HG03039 (cell line): Measurements from ENCODE around the gene ST6GAL1.

ENCODE experiments used
- ATAC-seq: cut with Tn5 transposase; IDR thresholded peaks from one replicate; pipeline ENCODE4 v1.9.1; 2021; ENCODE audit warnings: mild to moderate bottlenecking, moderate library complexity; ENCODE audit not compliant: unreplicated experiment

Gene ST6GAL1

GRCh38 chr3:187072102-187072501, 141.8 kb downstream of the ST6GAL1 start:
- no peak for ATAC-seq

- no peak for ATAC-seq
Measured at GRCh38 chr3:187072511-187072910, 142.2 kb downstream of the ST6GAL1 start.

GRCh38 chr3:187073581-187074098, 143.3 kb downstream of the ST6GAL1 start:
- ATAC-seq: no peak

- ATAC-seq: no peak
Measured at GRCh38 chr3:187074846-187075245, 144.5 kb downstream of the ST6GAL1 start.

GRCh38 chr3:187076297-187076696, 146.0 kb downstream of the ST6GAL1 start:
- no peak for ATAC-seq

GRCh38 chr3:187077085-187077484, 146.8 kb downstream of the ST6GAL1 start:
- ATAC-seq: no peak

- ATAC-seq: no peak
Measured at GRCh38 chr3:187077537-187077936, 147.2 kb downstream of the ST6GAL1 start.

GRCh38 chr3:187079090-187080022, 149.0 kb downstream of the ST6GAL1 start:
- ATAC-seq: no peak

- no peak for ATAC-seq
Measured at GRCh38 chr3:187080799-187081450, 150.6 kb downstream of the ST6GAL1 start.

GRCh38 chr3:187082758-187083375, 152.5 kb downstream of the ST6GAL1 start:
- ATAC-seq: no peak

- ATAC-seq: no peak
Measured at GRCh38 chr3:187084126-187084525, 153.8 kb downstream of the ST6GAL1 start.

- no peak for ATAC-seq
Measured at GRCh38 chr3:187084580-187084979, 154.3 kb downstream of the ST6GAL1 start.

GRCh38 chr3:187085021-187085666, 154.8 kb downstream of the ST6GAL1 start:
- ATAC-seq: no peak

GRCh38 chr3:187085933-187086332, 155.6 kb downstream of the ST6GAL1 start:
- ATAC-seq: no peak

GRCh38 chr3:187086831-187087230, 156.5 kb downstream of the ST6GAL1 start:
- ATAC-seq: no peak

- no peak for ATAC-seq
Measured at GRCh38 chr3:187088701-187089100, 158.4 kb downstream of the ST6GAL1 start.

- no peak for ATAC-seq
Measured at GRCh38 chr3:187093320-187093719, 163.0 kb downstream of the ST6GAL1 start.

- no peak for ATAC-seq
Measured at GRCh38 chr3:187098923-187099512, 168.7 kb downstream of the ST6GAL1 start.

GRCh38 chr3:187101184-187102072, 171.1 kb downstream of the ST6GAL1 start:
- ATAC-seq: peak; percentile 53
